ENCODE results near the gene MYOM1.

DNA sequence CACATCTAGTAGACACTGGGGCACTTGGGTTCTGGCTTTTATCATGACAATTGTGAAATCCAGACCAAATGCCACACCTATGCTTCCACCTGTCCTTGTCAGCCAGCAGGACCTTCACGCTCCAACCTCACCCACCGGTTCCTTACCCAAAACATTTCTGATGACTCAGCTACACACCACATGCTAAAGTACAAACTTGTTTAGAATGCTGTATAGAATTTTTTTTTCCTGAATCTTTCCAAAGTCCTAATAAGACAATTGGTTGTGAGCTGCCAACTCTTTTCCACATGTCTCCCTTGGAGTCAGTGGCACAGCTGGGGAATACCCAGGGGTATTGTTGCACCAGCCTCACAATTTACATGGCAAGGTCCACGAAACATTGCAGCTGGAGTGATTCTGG is 131.3 kb downstream of the MYOM1 start:
- TF ChIP-seq, protein P1, sequence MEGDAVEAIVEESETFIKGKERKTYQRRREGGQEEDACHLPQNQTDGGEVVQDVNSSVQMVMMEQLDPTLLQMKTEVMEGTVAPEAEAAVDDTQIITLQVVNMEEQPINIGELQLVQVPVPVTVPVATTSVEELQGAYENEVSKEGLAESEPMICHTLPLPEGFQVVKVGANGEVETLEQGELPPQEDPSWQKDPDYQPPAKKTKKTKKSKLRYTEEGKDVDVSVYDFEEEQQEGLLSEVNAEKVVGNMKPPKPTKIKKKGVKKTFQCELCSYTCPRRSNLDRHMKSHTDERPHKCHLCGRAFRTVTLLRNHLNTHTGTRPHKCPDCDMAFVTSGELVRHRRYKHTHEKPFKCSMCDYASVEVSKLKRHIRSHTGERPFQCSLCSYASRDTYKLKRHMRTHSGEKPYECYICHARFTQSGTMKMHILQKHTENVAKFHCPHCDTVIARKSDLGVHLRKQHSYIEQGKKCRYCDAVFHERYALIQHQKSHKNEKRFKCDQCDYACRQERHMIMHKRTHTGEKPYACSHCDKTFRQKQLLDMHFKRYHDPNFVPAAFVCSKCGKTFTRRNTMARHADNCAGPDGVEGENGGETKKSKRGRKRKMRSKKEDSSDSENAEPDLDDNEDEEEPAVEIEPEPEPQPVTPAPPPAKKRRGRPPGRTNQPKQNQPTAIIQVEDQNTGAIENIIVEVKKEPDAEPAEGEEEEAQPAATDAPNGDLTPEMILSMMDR (IDR thresholded peaks at IDR 0.05; ENCODE audit: low read depth, low read length), result no peak
- no peak for TF ChIP-seq EZH2phosphoT487 (IDR thresholded peaks at IDR 0.05; ENCODE audit: low read depth)

Data from OCI-LY3 (cell line).